Neuronal stem cell (in vitro differentiated cells): ENCODE data around the gene CATSPER3.

ENCODE experiments used
- DNase-seq: peaks from one replicate; pipeline ENCODE4 v3.0.0-alpha.2; 2013; ENCODE audit warnings: low spot score
- H2AFZ ChIP-seq: one replicate; pipeline ENCODE4 v1.6.1; 2013; ENCODE audit warnings: mild to moderate bottlenecking, low read length, inconsistent platforms
- H2AK5ac ChIP-seq: 2 replicates; pipeline ENCODE4 v1.6.1; 2013; ENCODE audit warnings: low read depth, mild to moderate bottlenecking, inconsistent platforms, low read length, moderate library complexity, mixed read lengths
- H2BK120ac ChIP-seq: 2 replicates; pipeline ENCODE4 v1.6.1; 2013; ENCODE audit warnings: low read depth, mild to moderate bottlenecking, inconsistent platforms, low read length, moderate library complexity, mixed read lengths
- H2BK12ac ChIP-seq: one replicate; pipeline ENCODE4 v1.6.1; 2013; ENCODE audit warnings: low read length, inconsistent platforms
- H2BK15ac ChIP-seq: 2 replicates; pipeline ENCODE4 v1.6.1; 2013; ENCODE audit warnings: mild to moderate bottlenecking, low read length, inconsistent platforms, mixed read lengths
- H2BK5ac ChIP-seq: one replicate; pipeline ENCODE4 v1.6.1; 2013; ENCODE audit warnings: inconsistent platforms, mild to moderate bottlenecking, low read length, moderate library complexity
- H3K14ac ChIP-seq: one replicate; pipeline ENCODE4 v1.6.1; 2013; ENCODE audit warnings: low read length, inconsistent platforms
- H3K18ac ChIP-seq: 2 replicates; pipeline ENCODE4 v1.6.1; 2013; ENCODE audit warnings: low read length, inconsistent platforms
- H3K23ac ChIP-seq: 2 replicates; pipeline ENCODE4 v1.6.1; 2013; ENCODE audit warnings: low read depth, mild to moderate bottlenecking, mixed read lengths, low read length, inconsistent platforms; ENCODE audit not compliant: poor library complexity
- H3K27ac ChIP-seq: replicated peaks from 3 replicates; pipeline ENCODE4 v1.5.1; 2013; ENCODE audit warnings: low read length, inconsistent platforms
- H3K27me3 ChIP-seq, 3 experiments: 2 replicates each; pipeline ENCODE4 v1.6.1; 2013; ENCODE audit warnings: low read length in 3 of 3, mild to moderate bottlenecking in 2 of 3, inconsistent platforms in 1 of 3, low read depth in 1 of 3, mixed read lengths in 1 of 3, moderate library complexity in 1 of 3; ENCODE audit not compliant: control insufficient read depth in 3 of 3, insufficient read depth in 3 of 3
- H3K36me3 ChIP-seq, 2 donors: replicated peaks in 1 of 2; 2 replicates each; pipeline ENCODE4 v1.6.1; 2013; ENCODE audit warnings: low read length in 2 of 2; ENCODE audit not compliant: control insufficient read depth in 2 of 2, insufficient read depth in 2 of 2
- H3K4ac ChIP-seq: 2 replicates; pipeline ENCODE4 v1.6.1; 2013; ENCODE audit warnings: inconsistent platforms, mild to moderate bottlenecking, low read length, moderate library complexity
- H3K4me1 ChIP-seq, 2 donors: 1 replicate in 1 of 2; 2 replicates in 1 of 2; pipeline ENCODE4 v1.6.1; 2013; ENCODE audit warnings: low read length in 2 of 2, low read depth in 1 of 2; ENCODE audit not compliant: control insufficient read depth in 2 of 2, insufficient read depth in 1 of 2
- H3K4me2 ChIP-seq: one replicate; pipeline ENCODE4 v1.6.1; 2013; ENCODE audit warnings: mild to moderate bottlenecking, low read length, inconsistent platforms; ENCODE audit not compliant: insufficient read depth, poor library complexity, severe bottlenecking
- H3K4me3 ChIP-seq, 2 donors: 2 replicates each; pipeline ENCODE4 v1.5.1; 2013; ENCODE audit warnings: low read length in 2 of 2, mild to moderate bottlenecking in 2 of 2, inconsistent platforms in 1 of 2, moderate library complexity in 1 of 2
- H3K79me1 ChIP-seq: one replicate; pipeline ENCODE4 v1.6.1; 2013; ENCODE audit warnings: low read depth, mild to moderate bottlenecking, inconsistent platforms, low read length, moderate library complexity
- H3K9ac ChIP-seq: one replicate; pipeline ENCODE4 v1.6.1; 2013; ENCODE audit warnings: mild to moderate bottlenecking, low read depth, low read length, inconsistent platforms; ENCODE audit not compliant: poor library complexity
- H3K9me3 ChIP-seq, 2 donors: replicated peaks in 1 of 2; 2 replicates each; pipeline versions ENCODE3 to v1.6.1; 2013; ENCODE audit warnings: low read length in 2 of 2, mild to moderate bottlenecking in 2 of 2, inconsistent platforms in 1 of 2, low read depth in 1 of 2, mixed read lengths in 1 of 2, moderate library complexity in 1 of 2; ENCODE audit not compliant: control insufficient read depth in 2 of 2, insufficient read depth in 1 of 2
- H4K8ac ChIP-seq: one replicate; pipeline ENCODE4 v1.6.1; 2013; ENCODE audit warnings: low read depth, mild to moderate bottlenecking, inconsistent platforms, low read length, moderate library complexity
- H4K91ac ChIP-seq: one replicate; pipeline ENCODE4 v1.6.1; 2013; ENCODE audit warnings: low read length, low read depth, mild to moderate bottlenecking, inconsistent platforms; ENCODE audit not compliant: poor library complexity
- WGBS, 2 donors: extraction: QIAGEN DNeasy Blood & Tissue Kit; methylation state at CpG; one replicate each; pipeline ENCODE4 v1.1.7; 2013; ENCODE audit warnings: missing lambda C conversion rate in 2 of 2, mixed read lengths in 1 of 2; ENCODE audit not compliant: insufficient read length in 2 of 2, insufficient replicate concordance in 1 of 2; ENCODE audit errors: extremely low coverage in 2 of 2; 5-methylcytosine and 5-hydroxymethylcytosine counted together

CATSPER3 gene

GRCh38 chr5:135009736-135010501 is 42.2 kb downstream of the CATSPER3 start:
- DNase-seq: no peak
- H3K9me3 ChIP-seq: no peaks in the 10 kb centered on the region
- no peak overlapping the region for H3K27ac ChIP-seq
- H3K14ac ChIP-seq: no peak overlapping the region
- H2BK5ac ChIP-seq: no peak overlapping the region
- H2BK12ac ChIP-seq: no peak overlapping the region
- H3K4me2 ChIP-seq: no peak overlapping the region
- H4K8ac ChIP-seq: no peak overlapping the region
- H2BK120ac ChIP-seq: no peak overlapping the region
- H2AK5ac ChIP-seq: peak overlapping the region; percentile 14
- H3K9ac ChIP-seq: no peak overlapping the region
- H3K4me3 ChIP-seq: no peak overlapping the region
- H3K4ac ChIP-seq: no peak overlapping the region
- H4K91ac ChIP-seq: no peak overlapping the region
- no peak overlapping the region for H2AFZ ChIP-seq
- H3K79me1 ChIP-seq: no peaks in the 10 kb centered on the region
- H3K23ac ChIP-seq: no peak overlapping the region
- H3K27me3 ChIP-seq: peaks cover 0 to 12% (median 0%) of the 10 kb centered on the region in 3 experiments
- no CpG with 5 or more reads among the region's 11 CpGs for WGBS, 2 donors
- peaks cover 0 to 1% of the 10 kb centered on the region in 2 donors for H3K4me1 ChIP-seq
- H2BK15ac ChIP-seq: no peak overlapping the region
- no peak overlapping the region for H3K18ac ChIP-seq
- no peaks in the 10 kb centered on the region for H3K36me3 ChIP-seq

GRCh38 chr5:135010502-135011354 is 43.0 kb downstream of the CATSPER3 start:
- Histone ChIP-seq H2AFZ (no peak overlapping the region), H3K4ac (no peak overlapping the region), H3K27ac (no peak overlapping the region), H3K36me3 (no peaks in the 10 kb centered on the region), H2BK5ac (no peak overlapping the region), H2AK5ac (no peak overlapping the region), H3K4me3 (no peak overlapping the region), H3K18ac (no peak overlapping the region), H4K8ac (no peak overlapping the region), H2BK120ac (no peak overlapping the region), H3K14ac (no peak overlapping the region), H3K9ac (no peak overlapping the region), H3K4me2 (no peak overlapping the region), H3K27me3 (peaks cover 0 to 14% (median 0%) of the 10 kb centered on the region in 3 experiments), H3K9me3 (no peaks in the 10 kb centered on the region), H3K4me1 (peaks cover 0 to 1% of the 10 kb centered on the region in 2 donors), H2BK15ac (no peak overlapping the region), H3K23ac (no peak overlapping the region), H3K79me1 (no peaks in the 10 kb centered on the region), H2BK12ac (no peak overlapping the region), H4K91ac (no peak overlapping the region)
- WGBS, 2 donors: no CpG with 5 or more reads among the region's 3 CpGs
- DNase-seq: no peak

- WGBS, 2 donors: no CpG with 5 or more reads among the region's 4 CpGs
- no peak overlapping the region for H3K14ac ChIP-seq
Measured at GRCh38 chr5:135011355-135012032, 43.8 kb downstream of the CATSPER3 start.

More at GRCh38 chr5:135011355-135012032, 43.8 kb downstream of the CATSPER3 start:
- no peaks in the 10 kb centered on the region for H3K79me1 ChIP-seq
- no peak overlapping the region for H3K4me2 ChIP-seq
- no peak for DNase-seq
- H3K4ac ChIP-seq: no peak overlapping the region
- H4K91ac ChIP-seq: no peak overlapping the region
- no peaks in the 10 kb centered on the region for H3K9me3 ChIP-seq
- peaks cover 0 to 14% (median 0%) of the 10 kb centered on the region in 3 experiments for H3K27me3 ChIP-seq
- H3K9ac ChIP-seq: no peak overlapping the region
- peaks cover 0 to 1% of the 10 kb centered on the region in 2 donors for H3K4me1 ChIP-seq
- H2BK15ac ChIP-seq: no peak overlapping the region
- H2BK120ac ChIP-seq: no peak overlapping the region
- no peak overlapping the region for H2AFZ ChIP-seq
- no peak overlapping the region for H3K27ac ChIP-seq
- H2BK5ac ChIP-seq: no peak overlapping the region
- no peak overlapping the region for H2BK12ac ChIP-seq
- H3K4me3 ChIP-seq: no peak overlapping the region
- H2AK5ac ChIP-seq: no peak overlapping the region
- H3K23ac ChIP-seq: no peak overlapping the region
- H4K8ac ChIP-seq: no peak overlapping the region
- H3K36me3 ChIP-seq: no peaks in the 10 kb centered on the region
- no peak overlapping the region for H3K18ac ChIP-seq
